Activated T-helper 2 cell treated with anti-CD3 and anti-CD28 coated beads, Interferon-gamma antibody, Interleukin-2, Interleukin-4, amounts not matched to agents 10 μg/mL and 5 μg/mL and 100 μg/mL, durations not matched to agents 14 hours and 24 hours and 36 hours (primary cell): ENCODE data around the gene UCP2. TPM values are rescaled to one million over a fixed set of nuclear protein-coding genes. Genes with fewer than 3 reads are reported as not detected.
"Not testable (repeated sequence)": the region's sequence is repeated elsewhere in the genome, so short reads cannot be mapped to it uniquely, and the experiment has no call there.

Experiments
- DNase-seq: peaks from one replicate; pipeline ENCODE4 v3.0.0; 2021; ENCODE audit warnings: low spot score
- H3K27ac Mint-ChIP-seq: one replicate; pipeline ENCODE4 v1.8.0; 2021; ENCODE audit warnings: mixed read lengths
- H3K27me3 Mint-ChIP-seq: one replicate; pipeline ENCODE4 v1.8.0; 2021; ENCODE audit warnings: low read depth, mixed read lengths
- H3K36me3 Mint-ChIP-seq: one replicate; pipeline ENCODE4 v1.8.0; 2021; ENCODE audit warnings: low read depth, mixed read lengths
- H3K4me1 Mint-ChIP-seq: one replicate; pipeline ENCODE4 v1.8.0; 2021; ENCODE audit warnings: low read depth, mixed read lengths
- H3K4me3 Mint-ChIP-seq: one replicate; pipeline ENCODE4 v1.8.0; 2021; ENCODE audit warnings: low read depth, mild to moderate bottlenecking, moderate library complexity, mixed read lengths
- H3K9me3 Mint-ChIP-seq: one replicate; pipeline ENCODE4 v1.8.0; 2021; ENCODE audit warnings: mixed read lengths
- intact Hi-C: fragments of 100-400 bp; cut with micrococcal nuclease; formaldehyde crosslinking; loops from one replicate; pipeline ENCODE4 v1.15.1; 2023
- total RNA-seq: library from RNA; stranded (reverse); gene quantifications from 2 replicates; pipeline ENCODE4 v1.2.3, GENCODE V29; 2022

The UCP2 gene
- total RNA-seq, 1 donor from 2014 or later, result 429 TPM

DNA sequence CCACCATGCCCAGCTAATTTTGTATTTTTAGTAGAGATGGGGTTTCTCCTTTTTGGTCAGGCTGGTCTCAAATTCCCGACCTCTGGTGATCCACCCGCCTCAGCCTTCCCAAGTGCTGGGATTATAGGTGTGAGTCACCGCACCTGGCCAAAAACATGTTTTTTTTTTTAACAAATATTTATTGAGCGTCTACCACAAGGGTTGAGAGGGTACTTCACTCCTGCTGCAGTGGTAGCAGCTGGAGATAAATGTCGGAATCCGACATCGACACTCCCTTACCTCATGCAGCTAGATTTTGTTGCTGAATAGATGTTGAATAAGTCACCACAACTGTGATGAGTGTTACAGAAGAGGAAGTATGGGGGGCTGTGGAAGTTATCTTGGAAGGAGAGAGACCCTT is 30.8 kb downstream of the UCP2 start:
- H3K4me1 Mint-ChIP-seq, result peaks cover 2% of the 10 kb centered on the region
- H3K4me3 Mint-ChIP-seq, result no peak overlapping the region
- DNase-seq, result no peak
- intact Hi-C loops, result no loop called here
- H3K9me3 Mint-ChIP-seq, result no peaks in the 10 kb centered on the region
- H3K27ac Mint-ChIP-seq, result no peak overlapping the region
- peaks cover 9% of the 10 kb centered on the region for H3K27me3 Mint-ChIP-seq
- no peaks in the 10 kb centered on the region for H3K36me3 Mint-ChIP-seq

DNA sequence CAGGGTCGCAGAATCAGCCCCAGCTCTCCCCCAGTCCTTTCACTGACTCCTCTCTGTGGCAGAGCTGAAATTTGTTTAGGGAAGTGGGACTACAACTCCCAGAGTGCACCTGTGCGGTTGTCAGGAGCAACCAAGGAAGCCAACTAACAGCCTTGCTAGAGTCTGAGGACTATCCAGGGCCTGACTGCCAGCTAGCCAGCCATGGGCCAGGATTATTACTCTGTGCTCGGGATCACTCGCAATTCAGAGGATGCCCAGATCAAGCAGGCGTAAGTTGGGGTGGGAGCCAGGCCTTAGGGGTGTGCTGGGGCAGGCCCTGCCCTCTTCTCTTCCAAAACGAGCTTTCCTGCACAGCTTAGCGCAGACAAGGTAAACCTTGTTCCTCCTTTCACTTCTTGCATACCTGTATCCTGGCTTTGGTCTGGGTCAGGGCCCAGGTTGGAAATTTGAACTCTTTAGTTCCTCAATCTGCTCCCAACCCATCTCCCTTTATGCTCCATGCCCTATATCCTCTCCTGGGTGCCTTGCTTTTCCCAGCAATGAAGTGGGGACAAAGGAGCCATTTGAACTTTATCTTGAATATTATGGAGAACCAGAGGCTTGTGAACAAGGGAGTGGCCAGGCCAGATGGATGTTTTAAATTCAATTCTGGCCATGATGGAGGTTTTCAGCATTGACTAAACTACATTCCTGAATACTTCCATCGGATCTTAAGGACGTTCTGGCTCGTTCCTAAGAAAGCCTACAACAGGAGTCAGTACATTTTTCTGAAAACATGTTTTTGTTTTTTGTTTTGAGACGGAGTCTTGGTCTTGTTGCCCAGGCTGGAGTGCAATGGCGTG is 31.6 kb downstream of the UCP2 start, which contains the start of gene DNAJB13:
Gene DNAJB13, plus strand, starts transcription at position 158 of the 842 bp plus-strand sequence. Its CDS starts 44 bp downstream, at position 202.
- H3K27me3 Mint-ChIP-seq, result peaks cover 4% of the 10 kb centered on the region
- no peak within 1 kb of the TSS for H3K27ac Mint-ChIP-seq
- H3K9me3 Mint-ChIP-seq, result no peaks in the 10 kb centered on the region
- peaks cover under 1% of the 10 kb centered on the region for H3K4me1 Mint-ChIP-seq
- intact Hi-C loops, result no loop called here
- no peak for DNase-seq
- H3K36me3 Mint-ChIP-seq, result no peaks in the 10 kb centered on the region
- H3K4me3 Mint-ChIP-seq, result no peak within 1 kb of the TSS

DNA sequence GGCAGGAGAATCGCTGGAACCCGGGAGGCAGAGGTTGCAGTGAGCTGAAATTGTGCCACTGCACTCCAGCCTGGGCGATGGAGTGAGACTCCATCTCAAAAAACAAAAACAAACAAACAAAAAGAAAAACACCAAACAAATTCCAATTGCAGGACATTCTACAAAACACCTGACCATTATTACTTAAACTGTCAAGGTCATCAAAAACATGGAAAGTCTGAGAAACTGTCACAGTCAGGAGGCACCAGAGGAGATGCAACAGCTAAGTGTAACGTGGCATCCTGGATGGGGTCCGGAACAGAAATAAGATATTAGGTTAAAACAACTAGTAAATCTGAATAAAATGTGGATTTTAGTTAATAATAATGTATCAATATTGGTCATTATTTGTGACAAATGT is 32.7 kb downstream of the UCP2 start:
- intact Hi-C loops, result no loop called here

DNA sequence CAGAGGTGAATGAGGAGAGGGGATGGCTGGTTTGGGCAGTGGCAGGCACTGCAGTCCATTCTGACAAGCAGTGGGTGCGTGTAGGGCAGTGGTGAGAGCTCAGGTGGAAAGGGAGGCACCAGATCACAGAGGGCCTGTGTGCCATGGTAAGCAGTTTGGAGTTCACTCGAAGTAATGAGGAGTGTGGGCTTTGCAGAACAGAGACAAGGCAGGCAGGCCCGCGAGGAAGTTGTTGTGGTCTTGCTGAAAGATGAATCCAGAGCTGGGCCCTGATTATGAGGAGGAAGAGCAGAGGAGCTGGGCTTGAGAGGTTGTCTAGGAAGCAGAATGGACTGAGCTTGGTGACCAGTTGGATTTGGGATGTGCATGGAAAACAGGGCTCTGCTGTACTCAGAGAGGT is 33.4 kb downstream of the UCP2 start:
- no peaks in the 10 kb centered on the region for H3K4me1 Mint-ChIP-seq
- DNase-seq, result no peak
- intact Hi-C loops, result no loop called here
- no peak overlapping the region for H3K4me3 Mint-ChIP-seq
- H3K27me3 Mint-ChIP-seq, result no peaks in the 10 kb centered on the region
- no peaks in the 10 kb centered on the region for H3K36me3 Mint-ChIP-seq
- H3K9me3 Mint-ChIP-seq, result no peaks in the 10 kb centered on the region
- no peak overlapping the region for H3K27ac Mint-ChIP-seq

More for the DNA sequence above, 32.7 kb downstream of the UCP2 start:
- Mint-ChIP-seq H3K27ac (no peak overlapping the region), H3K9me3 (no peaks in the 10 kb centered on the region), H3K4me3 (no peak overlapping the region), H3K27me3 (no peaks in the 10 kb centered on the region), H3K4me1 (no peaks in the 10 kb centered on the region), H3K36me3 (no peaks in the 10 kb centered on the region)
- no peak for DNase-seq

DNA sequence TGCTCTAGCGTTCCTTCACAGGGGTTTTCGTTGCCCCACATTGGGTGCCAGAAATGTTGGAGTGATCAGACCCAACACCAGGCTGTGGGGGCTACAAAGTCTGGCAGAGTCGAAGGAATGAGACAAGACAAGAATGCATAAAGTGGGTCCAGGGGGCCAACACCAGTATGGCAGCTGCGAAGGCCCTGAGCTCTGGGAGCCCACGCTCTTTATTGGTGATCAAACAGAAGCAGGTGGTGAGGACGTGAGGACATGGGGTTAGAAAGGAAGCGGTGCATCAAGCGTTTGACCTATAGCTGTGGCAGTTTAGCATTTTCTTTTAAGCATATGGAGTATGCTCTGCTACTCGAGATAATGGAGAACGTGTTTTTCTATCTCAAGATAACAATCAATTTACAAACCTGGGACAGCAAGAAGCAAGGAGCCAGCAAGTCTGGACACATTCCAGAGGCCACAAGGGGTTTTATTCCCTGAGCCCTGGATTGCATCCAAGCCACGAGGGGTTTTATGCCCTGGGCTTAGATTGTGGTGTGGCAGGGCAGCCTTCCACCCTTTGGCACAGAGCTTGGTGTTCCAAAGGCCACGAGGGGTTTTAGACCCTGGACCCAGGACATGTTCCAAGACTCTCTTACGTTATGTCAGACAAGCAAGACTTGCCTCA is 35.7 kb downstream of the UCP2 start:
- H3K9me3 Mint-ChIP-seq, result no peaks in the 10 kb centered on the region
- H3K4me1 Mint-ChIP-seq, result no peaks in the 10 kb centered on the region
- no peak for DNase-seq
- no peak overlapping the region for H3K4me3 Mint-ChIP-seq
- no peaks in the 10 kb centered on the region for H3K36me3 Mint-ChIP-seq
- H3K27me3 Mint-ChIP-seq, result no peaks in the 10 kb centered on the region
- intact Hi-C loops, result no loop called here
- H3K27ac Mint-ChIP-seq, result no peak overlapping the region

DNA sequence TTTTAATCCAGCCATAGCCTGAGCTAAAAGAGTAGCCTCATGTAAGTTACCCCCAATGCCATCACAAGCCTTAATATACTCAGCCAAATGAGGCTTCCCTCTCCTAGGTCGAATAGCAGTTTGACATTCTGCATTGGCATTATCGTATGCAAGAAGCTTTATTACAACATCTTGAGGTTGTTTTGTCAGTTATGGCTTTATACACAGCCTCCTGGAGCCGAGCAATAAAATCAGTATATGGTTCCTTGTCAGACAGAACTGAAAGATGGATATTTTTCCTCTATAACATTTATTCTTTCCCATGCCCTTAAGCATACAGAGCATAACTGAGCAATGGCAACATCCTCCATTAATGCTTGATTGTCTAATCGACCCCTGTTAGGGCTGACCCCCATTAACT is 37.2 kb downstream of the UCP2 start:
- Mint-ChIP-seq H3K4me1 (no peaks in the 10 kb centered on the region), H3K27ac (no peak overlapping the region), H3K9me3 (peaks cover 6% of the 10 kb centered on the region), H3K36me3 (peaks cover 6% of the 10 kb centered on the region), H3K27me3 (no peaks in the 10 kb centered on the region), H3K4me3 (no peak overlapping the region)
- intact Hi-C loops, result no loop called here
- no peak for DNase-seq

DNA sequence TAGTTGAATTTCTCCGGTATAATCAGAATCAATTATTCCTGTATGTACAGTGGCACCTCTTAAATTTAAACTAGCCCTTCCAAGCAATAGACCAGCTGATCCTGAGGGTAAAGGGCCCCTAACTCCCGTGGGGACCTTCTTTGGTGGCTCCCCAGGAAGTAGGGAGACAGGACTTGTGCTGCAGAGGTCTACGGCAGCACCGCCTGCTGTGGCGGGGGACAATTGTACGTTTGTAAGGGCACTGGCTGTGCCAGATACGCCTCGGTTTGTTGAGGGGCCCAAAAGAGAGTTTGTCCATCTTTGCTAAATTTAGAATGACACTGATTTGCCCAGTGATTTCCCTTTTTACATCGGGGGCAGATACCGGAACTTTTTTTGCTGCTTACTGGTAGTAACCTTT is 37.7 kb downstream of the UCP2 start:
- intact Hi-C loops, result no loop called here
- H3K36me3 Mint-ChIP-seq, result peaks cover 6% of the 10 kb centered on the region
- no peaks in the 10 kb centered on the region for H3K27me3 Mint-ChIP-seq
- peaks cover 6% of the 10 kb centered on the region for H3K9me3 Mint-ChIP-seq
- no peaks in the 10 kb centered on the region for H3K4me1 Mint-ChIP-seq
- no peak for DNase-seq
- no peak overlapping the region for H3K4me3 Mint-ChIP-seq
- no peak overlapping the region for H3K27ac Mint-ChIP-seq

DNA sequence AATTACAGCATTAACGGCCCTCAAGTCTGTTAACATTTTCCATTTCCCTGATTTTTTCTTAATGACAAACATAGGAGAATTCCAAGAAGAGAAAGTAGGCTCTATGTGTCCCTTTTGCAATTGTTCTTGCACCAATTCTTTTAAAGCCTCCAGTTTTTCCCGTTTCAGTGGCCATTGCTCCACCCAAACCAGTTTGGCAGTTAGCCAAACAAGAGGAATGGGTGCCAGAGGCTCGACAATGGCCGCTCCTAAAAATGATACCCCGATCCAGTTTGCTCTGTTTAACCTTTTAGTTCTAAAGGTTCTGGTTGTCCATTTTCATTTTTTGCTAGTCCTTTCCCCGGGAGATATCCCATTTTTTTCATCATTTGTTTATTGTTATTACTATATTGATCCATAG is 38.6 kb downstream of the UCP2 start:
- Mint-ChIP-seq H3K27me3 (no peaks in the 10 kb centered on the region), H3K9me3 (peaks cover 6% of the 10 kb centered on the region), H3K36me3 (peaks cover 6% of the 10 kb centered on the region), H3K4me1 (no peaks in the 10 kb centered on the region), H3K27ac (no peak overlapping the region), H3K4me3 (no peak overlapping the region)
- DNase-seq, result no peak
- intact Hi-C loops, result no loop called here

DNA sequence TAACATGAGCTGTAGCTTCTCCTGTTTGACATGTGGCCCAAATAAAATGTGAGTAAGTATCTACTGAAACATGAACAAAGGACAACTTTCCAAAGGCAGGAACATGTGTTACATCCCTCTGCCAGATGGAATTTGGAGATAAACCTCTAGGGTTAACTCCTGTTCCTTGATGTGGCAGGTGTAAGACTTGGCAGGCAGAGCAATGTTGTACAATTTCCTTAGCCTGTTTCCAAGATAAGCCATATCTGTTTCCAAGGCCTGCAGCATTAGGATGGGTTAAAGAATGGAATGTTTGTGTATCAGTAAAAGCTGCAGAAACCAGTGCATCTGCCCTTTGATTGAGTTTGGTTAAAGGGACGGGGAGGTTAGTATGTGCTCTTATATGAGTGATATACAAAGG is 40.6 kb downstream of the UCP2 start:
- intact Hi-C loops, result no loop called here

DNA sequence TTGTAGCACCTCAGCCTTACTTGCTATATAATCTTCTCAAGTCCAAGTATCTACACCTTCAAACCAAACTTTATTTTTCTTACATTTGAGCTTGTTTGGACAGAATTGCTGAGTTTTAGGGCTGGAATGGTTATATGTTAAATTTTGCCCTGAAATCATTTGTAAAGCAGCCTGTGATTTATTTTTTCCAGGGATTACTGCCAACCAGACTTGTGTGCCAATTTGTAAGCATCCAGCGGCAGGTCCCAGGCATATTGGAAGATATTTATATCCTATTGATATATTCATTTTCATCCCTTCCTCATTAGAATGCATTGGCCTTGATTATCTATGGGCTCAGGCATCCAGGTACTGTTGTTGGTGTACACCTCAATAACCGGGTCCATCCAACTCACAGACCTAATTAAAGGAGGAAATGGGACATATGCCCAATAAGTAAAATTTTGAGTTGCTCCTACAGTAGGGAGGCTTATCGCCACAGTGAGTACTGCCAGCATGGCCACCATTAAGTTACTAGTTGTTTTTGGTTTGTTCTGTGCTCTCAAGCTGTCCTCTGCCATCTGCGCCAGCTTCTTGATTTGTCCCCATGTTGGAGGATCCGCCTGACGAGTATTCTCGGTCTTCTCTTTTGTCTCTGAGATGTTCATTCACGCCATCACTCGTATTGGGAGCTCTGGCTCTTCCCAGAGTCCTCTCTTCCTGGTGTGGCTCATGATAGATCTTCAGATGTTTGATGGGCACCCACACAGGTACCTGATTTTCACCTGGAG is 41.7 kb downstream of the UCP2 start:
- DNase-seq, result no peak
- no peak overlapping the region for H3K27ac Mint-ChIP-seq
- H3K4me3 Mint-ChIP-seq, result no peak overlapping the region
- peaks cover 6% of the 10 kb centered on the region for H3K9me3 Mint-ChIP-seq
- no peaks in the 10 kb centered on the region for H3K27me3 Mint-ChIP-seq
- H3K36me3 Mint-ChIP-seq, result peaks cover 14% of the 10 kb centered on the region
- peaks cover 2% of the 10 kb centered on the region for H3K4me1 Mint-ChIP-seq
- intact Hi-C loops, result no loop called here

More for the DNA sequence above, 40.6 kb downstream of the UCP2 start:
- H3K27me3 Mint-ChIP-seq, result no peaks in the 10 kb centered on the region
- peaks cover 6% of the 10 kb centered on the region for H3K9me3 Mint-ChIP-seq
- no peak overlapping the region for H3K27ac Mint-ChIP-seq
- H3K4me1 Mint-ChIP-seq, result peaks cover 2% of the 10 kb centered on the region
- H3K4me3 Mint-ChIP-seq, result no peak overlapping the region
- H3K36me3 Mint-ChIP-seq, result peaks cover 11% of the 10 kb centered on the region
- no peak for DNase-seq

DNA sequence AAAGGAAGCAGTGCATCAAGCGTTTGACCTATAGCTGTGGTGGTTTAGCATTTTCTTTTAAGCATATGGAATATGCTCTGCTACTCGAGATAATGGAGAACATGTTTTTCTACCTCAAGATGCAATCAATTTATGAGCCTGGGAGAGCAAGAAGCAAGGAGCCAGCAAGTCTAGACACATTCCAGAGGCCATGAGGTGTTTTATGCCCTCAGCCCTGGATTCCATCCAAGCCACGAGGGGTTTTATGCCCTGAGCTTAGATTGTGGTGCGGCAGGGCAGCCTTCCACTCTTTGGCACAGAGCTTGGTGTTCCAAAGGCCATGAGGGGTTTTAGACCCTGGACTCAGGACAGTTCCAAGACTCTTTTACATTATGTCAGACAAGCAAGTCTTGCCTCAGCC is 43.5 kb downstream of the UCP2 start:
- Mint-ChIP-seq H3K4me1 (peaks cover 2% of the 10 kb centered on the region), H3K27me3 (no peaks in the 10 kb centered on the region), H3K36me3 (peaks cover 17% of the 10 kb centered on the region), H3K4me3 (no peak overlapping the region), H3K9me3 (peaks cover 6% of the 10 kb centered on the region), H3K27ac (no peak overlapping the region)
- intact Hi-C loops, result no loop called here
- DNase-seq, result no peak

DNA sequence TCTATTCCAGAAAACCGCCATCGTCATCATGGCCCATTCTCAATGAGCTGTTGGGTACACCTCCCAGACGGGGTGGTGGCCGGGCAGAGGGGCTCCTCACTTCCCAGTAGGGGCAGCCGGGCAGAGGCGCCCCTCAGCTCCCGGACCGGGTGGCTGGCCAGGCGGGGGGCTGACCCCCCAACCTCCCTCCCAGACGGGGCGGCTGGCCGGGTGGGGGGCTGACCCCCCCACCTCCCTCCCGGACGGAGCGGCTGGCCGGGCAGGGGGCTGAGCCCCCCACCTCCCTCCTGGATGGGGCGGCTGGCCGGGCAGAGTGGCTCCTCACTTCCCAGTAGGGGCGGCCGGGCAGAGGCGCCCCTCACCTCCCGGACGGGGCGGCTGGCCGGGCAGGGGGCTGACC is 46.6 kb downstream of the UCP2 start:
- DNase-seq, intact Hi-C loops, H3K4me1 Mint-ChIP-seq, H3K9me3 Mint-ChIP-seq, H3K27ac Mint-ChIP-seq, H3K27me3 Mint-ChIP-seq, H3K4me3 Mint-ChIP-seq: not testable (repeated sequence)
- H3K36me3 Mint-ChIP-seq, result peaks cover 20% of the 10 kb centered on the region

DNA sequence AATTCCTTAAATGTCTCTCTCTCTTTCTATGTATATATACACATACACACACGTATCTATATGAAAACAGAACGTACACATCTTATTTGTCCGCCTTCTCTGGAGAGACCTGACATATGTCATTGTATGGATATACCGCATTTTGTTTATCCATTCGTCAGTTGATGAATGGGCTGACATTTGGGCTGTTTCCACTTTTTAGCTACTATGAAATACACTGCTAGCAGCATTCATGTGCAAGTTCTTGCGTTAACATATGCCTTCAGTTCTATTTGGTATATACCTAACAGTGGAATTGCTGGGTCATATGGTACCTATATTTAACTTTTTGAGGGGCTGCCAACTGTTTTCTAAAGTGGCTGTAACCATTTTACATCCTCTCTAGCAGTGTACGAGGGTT is 49.9 kb downstream of the UCP2 start:
- Mint-ChIP-seq H3K4me1 (no peaks in the 10 kb centered on the region), H3K27ac (no peak overlapping the region), H3K36me3 (peaks cover 20% of the 10 kb centered on the region), H3K4me3 (no peak overlapping the region), H3K9me3 (no peaks in the 10 kb centered on the region), H3K27me3 (no peaks in the 10 kb centered on the region)
- intact Hi-C loops, result no loop called here
- no peak for DNase-seq
